HL-60 (cell line): ENCODE results near the gene PRIM1.

Source experiments
- DNase-seq, 2 experiments: peaks; one replicate each; pipeline ENCODE4 v3.0.0-alpha.2; 2010 to 2020; ENCODE audit warnings: low read depth in 1 of 2, low spot score in 1 of 2
- H3K27ac ChIP-seq: fragments of 250-450 bp; sonication (Bioruptor Pico); replicated peaks from 2 replicates; pipeline ENCODE4 v1.5.1; 2020; ENCODE audit warnings: mild to moderate bottlenecking, moderate library complexity
- H3K27me3 ChIP-seq: fragments of 250-450 bp; sonication (Bioruptor Pico); 2 replicates; pipeline ENCODE4 v1.5.1; 2021; ENCODE audit warnings: mild to moderate bottlenecking, moderate library complexity; ENCODE audit not compliant: insufficient read depth, poor library complexity, severe bottlenecking
- H3K4me3 ChIP-seq: replicated peaks from 2 replicates; pipeline ENCODE4 v1.5.1; 2011; ENCODE audit warnings: mild to moderate bottlenecking, control low read depth, low read length; ENCODE audit not compliant: insufficient read depth
- GABPA ChIP-seq: IDR thresholded peaks from 2 replicates; pipeline ENCODE4 v1.6.1; 2012; ENCODE audit warnings: low read depth
- POLR2AphosphoS5 ChIP-seq: IDR thresholded peaks from 2 replicates; pipeline ENCODE4 v1.6.1; 2012; ENCODE audit warnings: low read depth
- SPI1 ChIP-seq: IDR thresholded peaks from 2 replicates; pipeline ENCODE4 v1.6.1; 2012; ENCODE audit warnings: low read depth, mild to moderate bottlenecking, borderline replicate concordance
- TF ChIP-seq, protein P1 (sequence below): IDR thresholded peaks from 2 replicates; pipeline ENCODE4 v1.6.1; 2012; ENCODE audit warnings: low read depth; ENCODE audit not compliant: insufficient replicate concordance
- TF ChIP-seq, protein P2 (sequence below): IDR thresholded peaks from one replicate; pipeline ENCODE4 v1.5.1; 2011; ENCODE audit warnings: low read length, control low read depth, inconsistent platforms; ENCODE audit not compliant: insufficient read depth

Gene PRIM1

DNA sequence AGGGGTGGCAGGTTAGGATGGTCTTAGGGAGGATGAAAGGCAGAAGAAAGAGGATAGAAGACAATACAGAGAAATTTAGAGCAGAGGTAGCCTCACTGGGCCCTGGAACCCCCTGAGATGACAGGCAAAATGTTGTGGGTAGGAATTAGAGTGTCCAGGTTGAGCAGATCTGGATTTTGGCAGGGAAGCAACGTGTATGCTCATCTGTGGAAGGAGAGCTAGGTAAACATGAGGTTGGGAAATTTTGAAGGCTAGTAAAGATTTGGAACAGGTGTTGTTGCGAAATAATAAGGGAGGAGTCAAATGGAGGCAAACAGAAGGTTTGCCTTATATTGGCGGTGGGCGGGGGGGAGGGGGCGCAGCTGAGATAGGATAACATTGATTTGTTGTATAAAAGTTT is 16.3 kb upstream of the PRIM1 start:
- no peak for TF ChIP-seq SPI1
- TF ChIP-seq POLR2AphosphoS5: no peak
- TF ChIP-seq, protein P1, sequence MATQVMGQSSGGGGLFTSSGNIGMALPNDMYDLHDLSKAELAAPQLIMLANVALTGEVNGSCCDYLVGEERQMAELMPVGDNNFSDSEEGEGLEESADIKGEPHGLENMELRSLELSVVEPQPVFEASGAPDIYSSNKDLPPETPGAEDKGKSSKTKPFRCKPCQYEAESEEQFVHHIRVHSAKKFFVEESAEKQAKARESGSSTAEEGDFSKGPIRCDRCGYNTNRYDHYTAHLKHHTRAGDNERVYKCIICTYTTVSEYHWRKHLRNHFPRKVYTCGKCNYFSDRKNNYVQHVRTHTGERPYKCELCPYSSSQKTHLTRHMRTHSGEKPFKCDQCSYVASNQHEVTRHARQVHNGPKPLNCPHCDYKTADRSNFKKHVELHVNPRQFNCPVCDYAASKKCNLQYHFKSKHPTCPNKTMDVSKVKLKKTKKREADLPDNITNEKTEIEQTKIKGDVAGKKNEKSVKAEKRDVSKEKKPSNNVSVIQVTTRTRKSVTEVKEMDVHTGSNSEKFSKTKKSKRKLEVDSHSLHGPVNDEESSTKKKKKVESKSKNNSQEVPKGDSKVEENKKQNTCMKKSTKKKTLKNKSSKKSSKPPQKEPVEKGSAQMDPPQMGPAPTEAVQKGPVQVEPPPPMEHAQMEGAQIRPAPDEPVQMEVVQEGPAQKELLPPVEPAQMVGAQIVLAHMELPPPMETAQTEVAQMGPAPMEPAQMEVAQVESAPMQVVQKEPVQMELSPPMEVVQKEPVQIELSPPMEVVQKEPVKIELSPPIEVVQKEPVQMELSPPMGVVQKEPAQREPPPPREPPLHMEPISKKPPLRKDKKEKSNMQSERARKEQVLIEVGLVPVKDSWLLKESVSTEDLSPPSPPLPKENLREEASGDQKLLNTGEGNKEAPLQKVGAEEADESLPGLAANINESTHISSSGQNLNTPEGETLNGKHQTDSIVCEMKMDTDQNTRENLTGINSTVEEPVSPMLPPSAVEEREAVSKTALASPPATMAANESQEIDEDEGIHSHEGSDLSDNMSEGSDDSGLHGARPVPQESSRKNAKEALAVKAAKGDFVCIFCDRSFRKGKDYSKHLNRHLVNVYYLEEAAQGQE: no peak
- TF ChIP-seq, protein P2, sequence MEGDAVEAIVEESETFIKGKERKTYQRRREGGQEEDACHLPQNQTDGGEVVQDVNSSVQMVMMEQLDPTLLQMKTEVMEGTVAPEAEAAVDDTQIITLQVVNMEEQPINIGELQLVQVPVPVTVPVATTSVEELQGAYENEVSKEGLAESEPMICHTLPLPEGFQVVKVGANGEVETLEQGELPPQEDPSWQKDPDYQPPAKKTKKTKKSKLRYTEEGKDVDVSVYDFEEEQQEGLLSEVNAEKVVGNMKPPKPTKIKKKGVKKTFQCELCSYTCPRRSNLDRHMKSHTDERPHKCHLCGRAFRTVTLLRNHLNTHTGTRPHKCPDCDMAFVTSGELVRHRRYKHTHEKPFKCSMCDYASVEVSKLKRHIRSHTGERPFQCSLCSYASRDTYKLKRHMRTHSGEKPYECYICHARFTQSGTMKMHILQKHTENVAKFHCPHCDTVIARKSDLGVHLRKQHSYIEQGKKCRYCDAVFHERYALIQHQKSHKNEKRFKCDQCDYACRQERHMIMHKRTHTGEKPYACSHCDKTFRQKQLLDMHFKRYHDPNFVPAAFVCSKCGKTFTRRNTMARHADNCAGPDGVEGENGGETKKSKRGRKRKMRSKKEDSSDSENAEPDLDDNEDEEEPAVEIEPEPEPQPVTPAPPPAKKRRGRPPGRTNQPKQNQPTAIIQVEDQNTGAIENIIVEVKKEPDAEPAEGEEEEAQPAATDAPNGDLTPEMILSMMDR: no peak
- no peak for TF ChIP-seq GABPA
- Histone ChIP-seq H3K4me3 (no peak overlapping the region), H3K27me3 (no peaks in the 10 kb centered on the region), H3K27ac (no peak overlapping the region)
- no peak for DNase-seq

DNA sequence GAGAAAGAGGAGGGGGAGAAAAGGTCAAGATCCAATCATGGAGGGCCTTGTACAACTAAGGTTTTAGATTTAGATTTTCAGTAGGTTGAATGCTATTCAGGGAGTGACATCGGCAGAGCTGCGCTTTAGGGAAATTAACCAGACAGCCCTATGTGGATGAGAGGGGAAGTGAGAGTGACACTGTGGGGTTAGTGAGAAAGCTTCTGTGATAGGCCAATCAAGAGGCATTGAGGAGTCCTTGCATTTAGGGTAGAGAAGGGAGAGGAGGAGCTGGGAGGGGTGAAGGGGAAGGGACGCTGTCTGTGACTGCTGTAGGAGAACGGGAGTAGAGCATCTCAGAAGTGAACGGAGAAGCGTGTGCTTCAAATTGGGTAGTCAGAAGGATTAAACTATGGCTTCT is 14.4 kb upstream of the PRIM1 start:
- peak in 1 of 2 experiments; percentile 48 for DNase-seq
- Histone ChIP-seq H3K27me3 (no peaks in the 10 kb centered on the region), H3K4me3 (no peak overlapping the region), H3K27ac (no peak overlapping the region)
- TF ChIP-seq POLR2AphosphoS5 (no peak), SPI1 (peak; percentile 70)
- TF ChIP-seq, protein P1: no peak

DNA sequence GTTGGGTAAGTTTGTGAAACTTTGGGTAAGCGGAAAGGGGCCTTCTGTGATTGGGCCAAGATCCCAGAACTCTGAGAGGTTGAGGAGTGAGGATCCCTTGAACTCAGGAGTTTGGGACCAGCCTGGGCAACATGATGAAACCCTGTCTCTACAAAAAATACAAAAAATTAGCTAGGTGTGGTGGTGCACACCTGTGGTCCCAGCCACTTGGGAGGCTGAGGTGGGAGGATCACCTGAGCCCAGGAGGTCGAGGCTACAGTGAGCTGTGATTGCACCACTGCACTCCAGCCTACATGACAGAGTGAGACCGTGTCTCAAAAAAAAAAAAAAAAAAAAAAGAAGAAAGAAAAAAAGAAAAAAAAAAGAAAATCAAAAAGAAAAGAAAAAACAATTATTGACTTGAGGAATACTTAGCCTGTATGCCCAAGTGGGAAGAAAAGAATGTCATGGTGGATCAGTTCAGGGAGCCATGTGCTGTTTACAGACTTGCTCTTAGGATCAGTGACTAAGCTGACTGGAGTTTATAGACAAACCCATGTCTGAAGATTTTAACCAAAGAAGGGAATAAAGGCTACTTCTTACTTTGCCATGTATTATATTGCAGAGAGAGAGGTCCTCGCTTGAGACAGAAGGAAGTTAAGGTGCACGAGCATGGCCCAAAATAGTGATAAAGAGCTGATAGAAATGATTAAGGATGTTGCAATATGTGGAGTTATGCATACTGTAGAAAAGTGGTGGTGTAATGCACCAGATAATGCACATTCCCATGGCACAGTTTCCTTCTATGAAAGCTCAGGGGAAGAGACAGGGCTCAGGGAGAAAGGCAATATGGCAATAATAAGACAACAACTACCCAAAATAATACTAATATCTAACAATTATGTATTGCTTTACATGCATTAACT is 11.9 kb upstream of the PRIM1 start:
- Histone ChIP-seq H3K27me3 (no peaks in the 10 kb centered on the region), H3K4me3 (no peak overlapping the region), H3K27ac (no peak overlapping the region)
- TF ChIP-seq, protein P2: no peak
- TF ChIP-seq SPI1 (no peak), POLR2AphosphoS5 (no peak), GABPA (no peak)
- TF ChIP-seq, protein P1: no peak
- DNase-seq: no peak
